ENCODE data around the gene SOWAHB.
"Not testable (repeated sequence)": the region's sequence is repeated elsewhere in the genome, so short reads cannot be mapped to it uniquely, and the experiment has no call there.

Gene SOWAHB

GRCh38 chr4:76894537-76895255, 3.2 kb downstream of the SOWAHB start:
- DNase-seq (ENCODE audit: low read depth in 2 of 2): no peak

- no peak for DNase-seq (ENCODE audit: low read depth in 2 of 2)
Measured at GRCh38 chr4:76892601-76893000, 5.3 kb downstream of the SOWAHB start.

- DNase-seq (ENCODE audit: low read depth in 2 of 2): no peak
Measured at GRCh38 chr4:76892001-76892400, 5.9 kb downstream of the SOWAHB start.

GRCh38 chr4:76886848-76887441, 11.0 kb downstream of the SOWAHB start:
- DNase-seq (ENCODE audit: low read depth in 2 of 2): no peak

- no peak for DNase-seq (ENCODE audit: low read depth in 2 of 2)
Measured at GRCh38 chr4:76886214-76886613, 11.7 kb downstream of the SOWAHB start.

- no peak for DNase-seq (ENCODE audit: low read depth in 2 of 2)
Measured at GRCh38 chr4:76883147-76883546, 14.8 kb downstream of the SOWAHB start.

GRCh38 chr4:76882630-76883029, 15.3 kb downstream of the SOWAHB start:
- DNase-seq (ENCODE audit: low read depth in 2 of 2): no peak

- DNase-seq (ENCODE audit: low read depth in 2 of 2): no peak
Measured at GRCh38 chr4:76881375-76881774, 16.6 kb downstream of the SOWAHB start.

GRCh38 chr4:76879731-76880364, 18.1 kb downstream of the SOWAHB start:
- DNase-seq (ENCODE audit: low read depth in 2 of 2): no peak

GRCh38 chr4:76878641-76879165, 19.2 kb downstream of the SOWAHB start:
- DNase-seq (ENCODE audit: low read depth in 2 of 2): not testable (repeated sequence)

GRCh38 chr4:76874176-76874575, 23.8 kb downstream of the SOWAHB start:
- DNase-seq (ENCODE audit: low read depth in 2 of 2): no peak

- DNase-seq (ENCODE audit: low read depth in 2 of 2): no peak
Measured at GRCh38 chr4:76873495-76873894, 24.4 kb downstream of the SOWAHB start.

GRCh38 chr4:76872556-76872955, 25.4 kb downstream of the SOWAHB start:
- DNase-seq (ENCODE audit: low read depth in 2 of 2): no peak

- not testable (repeated sequence) for DNase-seq (ENCODE audit: low read depth in 2 of 2)
Measured at GRCh38 chr4:76868780-76869179, 29.2 kb downstream of the SOWAHB start.

- no peak for DNase-seq (ENCODE audit: low read depth in 2 of 2)
Measured at GRCh38 chr4:76867880-76868655, 29.9 kb downstream of the SOWAHB start.

GRCh38 chr4:76867377-76867776, 30.6 kb downstream of the SOWAHB start:
- DNase-seq (ENCODE audit: low read depth in 2 of 2): no peak

- no peak for DNase-seq (ENCODE audit: low read depth in 2 of 2)
Measured at GRCh38 chr4:76866641-76867040, 31.3 kb downstream of the SOWAHB start.

GRCh38 chr4:76858319-76858718, 39.6 kb downstream of the SOWAHB start:
- DNase-seq (ENCODE audit: low read depth in 2 of 2): no peak

- DNase-seq (ENCODE audit: low read depth in 2 of 2): no peak
Measured at GRCh38 chr4:76857074-76857409, 40.9 kb downstream of the SOWAHB start.

- DNase-seq (ENCODE audit: low read depth in 2 of 2): no peak
Measured at GRCh38 chr4:76856243-76857073, 41.5 kb downstream of the SOWAHB start.

GRCh38 chr4:76854858-76855257, 43.1 kb downstream of the SOWAHB start:
- no peak for DNase-seq (ENCODE audit: low read depth in 2 of 2)
